ENCODE data around the gene SYT5. TPM values are rescaled to one million over a fixed set of nuclear protein-coding genes. Genes with fewer than 3 reads are reported as not detected.

SYT5 gene
- total and polyA plus RNA-seq, 10 of the 15 experiments (the other 5 are each of a cell fraction or from before 2014, with no cell fraction given): 0.04 to 0.79 (median 0.26) TPM; not detected in 7

DNA sequence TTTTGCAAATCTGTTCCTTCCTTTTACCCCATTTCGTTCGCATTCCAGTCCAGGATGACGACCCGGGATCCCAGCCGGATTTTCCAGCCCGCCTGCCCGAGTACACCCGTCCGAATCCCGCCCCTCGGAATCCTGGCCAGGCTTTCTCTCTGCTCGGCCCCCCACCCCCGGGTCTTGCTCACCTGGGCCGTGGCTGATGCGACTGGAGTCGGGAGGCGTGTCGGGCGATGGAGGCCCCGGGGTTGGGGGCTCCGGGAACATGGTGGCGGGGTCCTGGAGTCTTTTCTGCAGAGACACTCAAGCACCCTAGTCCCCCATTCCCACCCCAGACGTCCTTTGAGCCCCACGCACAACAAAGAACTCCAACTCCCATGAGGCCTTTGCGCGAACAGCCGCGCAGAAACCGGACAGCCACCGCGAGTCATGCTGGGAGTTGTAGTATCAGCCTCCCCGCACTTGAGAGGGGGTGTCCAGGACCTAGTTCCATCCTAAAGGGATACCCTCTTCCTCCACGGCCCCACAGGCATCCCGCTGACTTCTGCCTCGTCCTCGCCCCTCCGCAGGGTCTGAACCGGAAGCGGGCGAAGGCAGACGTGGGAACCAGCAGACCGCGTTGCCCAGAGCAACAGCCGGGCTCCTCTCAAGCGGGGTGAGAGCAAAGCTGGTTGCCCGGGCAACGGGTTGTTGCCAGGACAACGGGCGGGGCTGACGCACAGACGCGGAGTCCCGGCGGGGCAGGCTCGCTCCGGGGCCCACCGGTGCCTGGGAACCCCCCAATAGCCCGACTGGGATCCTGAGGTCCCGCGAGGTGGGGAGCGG is 1.1 kb downstream of the SYT5 start (continued):
- no peak for TF ChIP-seq BCL3 (IDR thresholded peaks at IDR 0.05; ENCODE audit: borderline replicate concordance, insufficient read depth, low read depth, low read length, poor library complexity, severe bottlenecking)
- TF ChIP-seq POU2F2 (IDR thresholded peaks at IDR 0.05; ENCODE audit: borderline replicate concordance, low read depth, low read length): peak; percentile 53; the same call in 1 of the 3 replicates
- no peak for TF ChIP-seq ZNF274 (IDR thresholded peaks at IDR 0.05; ENCODE audit: insufficient read depth, insufficient read length)
- TF ChIP-seq CREB1 (IDR thresholded peaks at IDR 0.05; ENCODE audit: low read depth): peak; percentile 54
- TF ChIP-seq PKNOX1 (IDR thresholded peaks at IDR 0.05): 0 out of 2 replicates have a peak, but pooled peaks have one; percentile 17
- TF ChIP-seq MXI1 (IDR thresholded peaks at IDR 0.05; ENCODE audit: low read depth, low read length): peak; percentile 99
- TF ChIP-seq FOXK2 (IDR thresholded peaks at IDR 0.05): no peak
- TF ChIP-seq RBBP5 (conservative IDR thresholded peaks at IDR 0.05): no peak
- TF ChIP-seq ASH2L (IDR thresholded peaks at IDR 0.05; ENCODE audit: borderline replicate concordance, low read depth): no peak
- no peak for TF ChIP-seq E2F8 (IDR thresholded peaks at IDR 0.05; ENCODE audit: low read depth, partially characterized antibody)
- no peak for TF ChIP-seq CBFB (IDR thresholded peaks at IDR 0.05; ENCODE audit: low read depth)
- peak; percentile 100 for TF ChIP-seq BMI1 (IDR thresholded peaks at IDR 0.05; ENCODE audit: borderline replicate concordance)
- TF ChIP-seq POLR2A (IDR thresholded peaks at IDR 0.05; ENCODE audit: low read depth, low read length): no peak
- TF ChIP-seq TAF1 (IDR thresholded peaks at IDR 0.05; ENCODE audit: borderline replicate concordance, low read depth, low read length): no peak
- TF ChIP-seq SPI1 (IDR thresholded peaks at IDR 0.05; ENCODE audit: borderline replicate concordance, insufficient read depth, low read depth, low read length): no peak
- TF ChIP-seq HDAC6 (IDR thresholded peaks at IDR 0.05; ENCODE audit: unreplicated experiment): no peak
- no peak for TF ChIP-seq REST (IDR thresholded peaks at IDR 0.05; ENCODE audit: low read depth, low read length)
- TF ChIP-seq ZSCAN29 (IDR thresholded peaks at IDR 0.05): no peak
- TF ChIP-seq HDGF (IDR thresholded peaks at IDR 0.05): no peak; the same call in 1 of the 2 replicates
- TF ChIP-seq ATF3 (IDR thresholded peaks at IDR 0.05; ENCODE audit: borderline replicate concordance, extremely low read depth, low read depth, low read length): peak; percentile 28; the same call in 1 of the 2 replicates
- peak; percentile 91 for TF ChIP-seq SP1 (IDR thresholded peaks at IDR 0.05; ENCODE audit: low read depth, low read length)
- TF ChIP-seq MTA3 (IDR thresholded peaks at IDR 0.05; ENCODE audit: borderline replicate concordance, low read length): no peak
